Liver (tissue), 3 donors: ENCODE data around the gene LRRK1.

Experiments
- CTCF ChIP-seq: fragments of 150-350 bp; IDR thresholded peaks from 2 replicates; pipeline ENCODE4 v1.5.1; 2017; ENCODE audit warnings: improper control_type of control experiment, low read depth, low read length; ENCODE audit not compliant: missing input control
- EGR1 ChIP-seq, 2 donors: IDR thresholded peaks; 2 replicates each; pipeline ENCODE4 v1.6.1; 2016 to 2018; ENCODE audit warnings: antibody characterized with exemption in 2 of 2, low read depth in 2 of 2
- GABPA ChIP-seq, 2 donors: IDR thresholded peaks in 1 of 2; conservative IDR thresholded peaks in 1 of 2; 2 replicates each; pipeline ENCODE4 v1.6.1; 2016; ENCODE audit warnings: antibody characterized with exemption in 2 of 2, mild to moderate bottlenecking in 1 of 2, moderate library complexity in 1 of 2
- JUND ChIP-seq, 2 donors: IDR thresholded peaks; 2 replicates each; pipeline ENCODE4 v1.6.1; 2016; ENCODE audit warnings: antibody characterized with exemption in 2 of 2
- NR2F2 ChIP-seq: IDR thresholded peaks from 2 replicates; pipeline ENCODE4 v1.6.1; 2016; ENCODE audit warnings: antibody characterized with exemption
- RXRA ChIP-seq, 2 donors: IDR thresholded peaks; 2 replicates each; pipeline ENCODE4 v1.6.1; 2017 to 2018; ENCODE audit warnings: antibody characterized with exemption in 2 of 2, mild to moderate bottlenecking in 1 of 2
- TAF1 ChIP-seq: conservative IDR thresholded peaks from 2 replicates; pipeline ENCODE4 v1.6.1; 2016; ENCODE audit warnings: antibody characterized with exemption, mild to moderate bottlenecking
- YY1 ChIP-seq: IDR thresholded peaks from 2 replicates; pipeline ENCODE4 v1.6.1; 2016; ENCODE audit warnings: antibody characterized with exemption, mild to moderate bottlenecking
- ZBTB33 ChIP-seq: IDR thresholded peaks from 2 replicates; pipeline ENCODE4 v1.6.1; 2016; ENCODE audit warnings: antibody characterized with exemption
- TF ChIP-seq, protein P1 (sequence below): IDR thresholded peaks from 2 replicates; pipeline ENCODE4 v1.6.1; 2016; ENCODE audit warnings: antibody characterized with exemption
- donor health status: healthy.
- donor health status: healthy.

DNA sequence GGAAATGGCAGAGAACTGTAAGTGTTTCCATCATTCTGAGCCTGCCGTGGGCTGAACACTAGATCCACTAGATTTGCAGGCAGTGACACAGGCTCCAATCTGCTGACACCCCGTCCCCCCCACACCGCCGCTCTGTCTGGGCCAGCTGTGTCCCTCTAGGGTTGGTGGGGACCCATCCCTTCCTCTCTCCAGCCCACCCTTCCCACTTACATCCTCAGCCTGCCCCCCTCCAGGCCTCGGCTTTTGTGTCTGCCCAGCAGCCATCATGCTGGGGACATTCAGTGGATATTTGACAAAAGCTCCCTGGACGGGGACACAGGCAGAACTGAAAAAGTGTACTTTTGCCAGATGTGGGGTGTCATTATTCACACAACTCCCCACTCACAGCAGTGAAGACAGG lies 10.7 kb upstream of the LRRK1 start:
- TF ChIP-seq, protein P1, sequence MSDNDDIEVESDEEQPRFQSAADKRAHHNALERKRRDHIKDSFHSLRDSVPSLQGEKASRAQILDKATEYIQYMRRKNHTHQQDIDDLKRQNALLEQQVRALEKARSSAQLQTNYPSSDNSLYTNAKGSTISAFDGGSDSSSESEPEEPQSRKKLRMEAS: no peak
- TF ChIP-seq CTCF (no peak), JUND (IDR thresholded peaks at IDR 0.05) (no peak), RXRA (IDR thresholded peaks at IDR 0.05) (no peak), TAF1 (no peak), EGR1 (IDR thresholded peaks at IDR 0.05; ENCODE audit: low read depth in 2 of 2) (no peak), GABPA (IDR thresholded peaks at IDR 0.05 in 1 of 2, conservative IDR thresholded peaks at IDR 0.05 in 1 of 2) (no peak), NR2F2 (no peak), ZBTB33 (no peak), YY1 (no peak)
